HG03064 (cell line): ENCODE measurements around the gene MDFI.

ENCODE experiments used
- ATAC-seq: cut with Tn5 transposase; IDR thresholded peaks from one replicate; pipeline ENCODE4 v1.9.1; 2021; ENCODE audit warnings: low read depth; ENCODE audit not compliant: unreplicated experiment

MDFI gene

GRCh38 chr6:41668968-41669367, 30.7 kb downstream of the MDFI start:
- no peak for ATAC-seq

- ATAC-seq = no peak
Observed at GRCh38 chr6:41670703-41671360, 32.6 kb downstream of the MDFI start.

GRCh38 chr6:41671376-41671775, 33.1 kb downstream of the MDFI start:
- ATAC-seq = no peak

- ATAC-seq = no peak
Observed at GRCh38 chr6:41672016-41672415, 33.7 kb downstream of the MDFI start.

- ATAC-seq = no peak
Observed at GRCh38 chr6:41672816-41673703, 34.8 kb downstream of the MDFI start.

- no peak for ATAC-seq
Observed at GRCh38 chr6:41673704-41674000, 35.4 kb downstream of the MDFI start.

- no peak for ATAC-seq
Observed at GRCh38 chr6:41674231-41675000, 36.1 kb downstream of the MDFI start.

GRCh38 chr6:41675176-41675775, 37.0 kb downstream of the MDFI start:
- no peak for ATAC-seq

GRCh38 chr6:41675992-41676391, 37.7 kb downstream of the MDFI start:
- ATAC-seq = no peak

- no peak for ATAC-seq
Observed at GRCh38 chr6:41676431-41676830, 38.2 kb downstream of the MDFI start.

- no peak for ATAC-seq
Observed at GRCh38 chr6:41677124-41677921, 39.1 kb downstream of the MDFI start.

GRCh38 chr6:41678511-41679084, 40.3 kb downstream of the MDFI start:
- no peak for ATAC-seq

GRCh38 chr6:41679696-41680095, 41.4 kb downstream of the MDFI start:
- ATAC-seq = no peak

GRCh38 chr6:41680182-41680965, 42.1 kb downstream of the MDFI start:
- no peak for ATAC-seq

GRCh38 chr6:41682056-41682477, 43.8 kb downstream of the MDFI start:
- ATAC-seq = peak; percentile 54

GRCh38 chr6:41682497-41683272, 44.4 kb downstream of the MDFI start:
- no peak for ATAC-seq

- no peak for ATAC-seq
Observed at GRCh38 chr6:41683273-41683522, 44.9 kb downstream of the MDFI start.

GRCh38 chr6:41683523-41684310, 45.4 kb downstream of the MDFI start:
- ATAC-seq = no peak
